ENCODE results near the gene EDAR. TPM values are rescaled to one million over a fixed set of nuclear protein-coding genes. Genes with fewer than 3 reads are reported as not detected.

Gene EDAR
- total RNA-seq, 1 donor from 2014 or later, result not detected

DNA sequence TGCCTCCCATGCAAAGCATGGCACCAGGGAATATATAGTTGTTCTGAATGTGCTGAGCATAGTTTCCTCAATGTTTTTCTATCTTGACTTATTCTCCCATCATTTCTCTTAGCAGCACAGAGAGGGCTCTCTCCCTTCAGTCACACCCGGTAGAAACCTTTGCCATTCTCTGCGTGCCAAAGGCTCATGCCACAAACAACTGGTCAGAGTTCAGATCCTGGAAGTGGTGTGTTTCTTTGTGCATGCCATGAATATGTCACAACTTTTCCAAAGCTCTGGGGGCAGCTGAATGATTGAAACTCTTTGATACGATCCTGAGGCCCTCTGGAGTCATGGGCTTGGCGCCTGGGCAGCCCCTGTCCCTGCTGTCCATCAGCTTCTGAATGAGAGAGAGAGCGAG is 28.0 kb upstream of the EDAR start:
- Mint-ChIP-seq H3K27ac (ENCODE audit: unreplicated experiment) (no peak overlapping the region), H3K4me1 (ENCODE audit: low read depth, unreplicated experiment) (peaks cover 8% of the 10 kb centered on the region), H3K36me3 (ENCODE audit: unreplicated experiment) (no peaks in the 10 kb centered on the region), H3K9me3 (ENCODE audit: unreplicated experiment) (no peaks in the 10 kb centered on the region), H3K4me3 (ENCODE audit: unreplicated experiment) (no peak overlapping the region), H3K27me3 (ENCODE audit: unreplicated experiment) (peaks cover 2% of the 10 kb centered on the region)
- TF ChIP-seq, protein P1, sequence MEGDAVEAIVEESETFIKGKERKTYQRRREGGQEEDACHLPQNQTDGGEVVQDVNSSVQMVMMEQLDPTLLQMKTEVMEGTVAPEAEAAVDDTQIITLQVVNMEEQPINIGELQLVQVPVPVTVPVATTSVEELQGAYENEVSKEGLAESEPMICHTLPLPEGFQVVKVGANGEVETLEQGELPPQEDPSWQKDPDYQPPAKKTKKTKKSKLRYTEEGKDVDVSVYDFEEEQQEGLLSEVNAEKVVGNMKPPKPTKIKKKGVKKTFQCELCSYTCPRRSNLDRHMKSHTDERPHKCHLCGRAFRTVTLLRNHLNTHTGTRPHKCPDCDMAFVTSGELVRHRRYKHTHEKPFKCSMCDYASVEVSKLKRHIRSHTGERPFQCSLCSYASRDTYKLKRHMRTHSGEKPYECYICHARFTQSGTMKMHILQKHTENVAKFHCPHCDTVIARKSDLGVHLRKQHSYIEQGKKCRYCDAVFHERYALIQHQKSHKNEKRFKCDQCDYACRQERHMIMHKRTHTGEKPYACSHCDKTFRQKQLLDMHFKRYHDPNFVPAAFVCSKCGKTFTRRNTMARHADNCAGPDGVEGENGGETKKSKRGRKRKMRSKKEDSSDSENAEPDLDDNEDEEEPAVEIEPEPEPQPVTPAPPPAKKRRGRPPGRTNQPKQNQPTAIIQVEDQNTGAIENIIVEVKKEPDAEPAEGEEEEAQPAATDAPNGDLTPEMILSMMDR (IDR thresholded peaks at IDR 0.05; ENCODE audit: partially characterized antibody, unreplicated experiment), result no peak
- DNase-seq, result no peak

- peaks cover 6% of the 10 kb centered on the region for H3K4me1 Mint-ChIP-seq (ENCODE audit: low read depth, unreplicated experiment)
- no peaks in the 10 kb centered on the region for H3K36me3 Mint-ChIP-seq (ENCODE audit: unreplicated experiment)
- no peak overlapping the region for H3K4me3 Mint-ChIP-seq (ENCODE audit: unreplicated experiment)
- TF ChIP-seq, protein P1 (IDR thresholded peaks at IDR 0.05; ENCODE audit: partially characterized antibody, unreplicated experiment), result no peak
- no peak overlapping the region for H3K27ac Mint-ChIP-seq (ENCODE audit: unreplicated experiment)
- H3K9me3 Mint-ChIP-seq (ENCODE audit: unreplicated experiment), result no peaks in the 10 kb centered on the region
- peaks cover 2% of the 10 kb centered on the region for H3K27me3 Mint-ChIP-seq (ENCODE audit: unreplicated experiment)
- no peak for DNase-seq
These were observed 27.4 kb upstream of the EDAR start for GRCh38 chr2:109016376-109016775.

DNA sequence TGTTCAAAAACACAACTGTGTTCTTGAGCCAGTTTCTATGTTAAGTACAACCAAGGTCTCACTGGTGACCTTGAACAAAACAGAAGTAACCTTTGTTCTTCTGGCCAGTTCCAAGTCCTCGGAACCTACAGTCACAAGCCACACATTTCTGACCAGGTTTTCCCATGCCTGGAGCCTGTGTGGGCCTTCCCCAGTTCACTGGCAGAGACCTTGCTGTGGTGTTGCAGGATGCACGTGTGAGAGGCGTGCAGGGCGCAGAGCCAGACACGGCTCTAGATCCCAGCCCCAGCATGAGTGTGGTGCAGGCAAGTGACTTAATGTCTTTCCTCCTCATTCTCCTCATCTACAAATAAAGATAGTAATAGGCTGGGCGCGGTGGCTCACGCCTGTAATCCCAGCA is 25.5 kb upstream of the EDAR start:
- H3K4me1 Mint-ChIP-seq (ENCODE audit: low read depth, unreplicated experiment), result no peaks in the 10 kb centered on the region
- no peak for DNase-seq
- H3K4me3 Mint-ChIP-seq (ENCODE audit: unreplicated experiment), result no peak overlapping the region
- TF ChIP-seq, protein P1 (IDR thresholded peaks at IDR 0.05; ENCODE audit: partially characterized antibody, unreplicated experiment), result no peak
- no peaks in the 10 kb centered on the region for H3K36me3 Mint-ChIP-seq (ENCODE audit: unreplicated experiment)
- H3K9me3 Mint-ChIP-seq (ENCODE audit: unreplicated experiment), result no peaks in the 10 kb centered on the region
- H3K27me3 Mint-ChIP-seq (ENCODE audit: unreplicated experiment), result peaks cover 2% of the 10 kb centered on the region
- H3K27ac Mint-ChIP-seq (ENCODE audit: unreplicated experiment), result no peak overlapping the region

GRCh38 chr2:109013051-109013450 is 24.0 kb upstream of the EDAR start:
- no peaks in the 10 kb centered on the region for H3K9me3 Mint-ChIP-seq (ENCODE audit: unreplicated experiment)
- DNase-seq, result no peak
- H3K27me3 Mint-ChIP-seq (ENCODE audit: unreplicated experiment), result no peaks in the 10 kb centered on the region
- TF ChIP-seq, protein P1 (IDR thresholded peaks at IDR 0.05; ENCODE audit: partially characterized antibody, unreplicated experiment), result no peak
- H3K36me3 Mint-ChIP-seq (ENCODE audit: unreplicated experiment), result no peaks in the 10 kb centered on the region
- no peak overlapping the region for H3K4me3 Mint-ChIP-seq (ENCODE audit: unreplicated experiment)
- no peaks in the 10 kb centered on the region for H3K4me1 Mint-ChIP-seq (ENCODE audit: low read depth, unreplicated experiment)
- no peak overlapping the region for H3K27ac Mint-ChIP-seq (ENCODE audit: unreplicated experiment)

- H3K27me3 Mint-ChIP-seq (ENCODE audit: unreplicated experiment), result no peaks in the 10 kb centered on the region
- H3K4me1 Mint-ChIP-seq (ENCODE audit: low read depth, unreplicated experiment), result peaks cover 10% of the 10 kb centered on the region
- TF ChIP-seq, protein P1 (IDR thresholded peaks at IDR 0.05; ENCODE audit: partially characterized antibody, unreplicated experiment), result no peak
- no peak for DNase-seq
- H3K36me3 Mint-ChIP-seq (ENCODE audit: unreplicated experiment), result no peaks in the 10 kb centered on the region
- H3K9me3 Mint-ChIP-seq (ENCODE audit: unreplicated experiment), result no peaks in the 10 kb centered on the region
- H3K27ac Mint-ChIP-seq (ENCODE audit: unreplicated experiment), result no peak overlapping the region
- no peak overlapping the region for H3K4me3 Mint-ChIP-seq (ENCODE audit: unreplicated experiment)
These were observed 21.0 kb upstream of the EDAR start for GRCh38 chr2:109009920-109010610.

All from glutamatergic neuron (in vitro differentiated cells).